GM12872 (cell line): ENCODE data around the gene CCDC70.

Source experiments
- CTCF ChIP-seq: IDR thresholded peaks from 3 replicates; pipeline ENCODE4 v1.5.1; 2011; ENCODE audit warnings: low read depth, mild to moderate bottlenecking, low read length, moderate library complexity; ENCODE audit not compliant: insufficient read depth

The CCDC70 gene

DNA sequence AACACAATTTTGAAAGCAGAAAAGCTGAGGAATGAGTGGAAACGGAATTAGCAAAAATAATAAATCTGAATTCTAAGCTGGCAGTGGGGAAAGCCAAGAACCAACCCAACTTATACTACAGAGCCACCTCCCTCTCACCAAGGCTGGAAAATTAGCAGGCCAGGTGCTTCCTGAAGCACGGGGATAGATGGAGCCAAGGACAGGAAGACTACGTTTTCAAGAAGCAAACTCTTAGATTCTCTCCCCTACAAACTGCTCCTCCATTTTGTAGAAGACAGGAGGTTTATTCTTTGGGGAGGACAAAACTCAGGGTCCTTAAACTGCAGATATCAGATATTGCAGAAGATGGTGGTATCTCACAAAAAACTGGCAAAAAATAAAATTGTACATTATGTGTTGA lies 8.8 kb downstream of the CCDC70 start:
- TF ChIP-seq CTCF = no peak

GRCh38 chr13:51873117-51873798 lies 11.5 kb downstream of the CCDC70 start:
- no peak for TF ChIP-seq CTCF

GRCh38 chr13:51873837-51874236 lies 12.1 kb downstream of the CCDC70 start:
- TF ChIP-seq CTCF = no peak

GRCh38 chr13:51874651-51875050 lies 12.9 kb downstream of the CCDC70 start:
- no peak for TF ChIP-seq CTCF

- TF ChIP-seq CTCF = no peak
Measured at GRCh38 chr13:51879133-51879532, 17.4 kb downstream of the CCDC70 start.

- TF ChIP-seq CTCF = no peak
Measured at GRCh38 chr13:51881296-51881695, 19.5 kb downstream of the CCDC70 start.

- TF ChIP-seq CTCF = no peak
Measured at GRCh38 chr13:51882570-51883225, 20.9 kb downstream of the CCDC70 start.
